HepG2 (cell line): ENCODE data around the gene DENND5B. TPM values are rescaled to one million over a fixed set of nuclear protein-coding genes. Genes with fewer than 3 reads are reported as not detected.

Experiments
- ATAC-seq: fragments of 200-7000 bp; cut with Tn5 transposase; 3 replicates; pipeline ENCODE4 v1.9.1; 2020; ENCODE audit warnings: mild to moderate bottlenecking, moderate library complexity
- BruUV-seq: library from RNA; stranded (reverse); fragments of 400-500 nt; replicated peaks from 2 replicates; lab custom pipeline; 2021; lab: Mats Ljungman, UMichigan
- CTCF ChIA-PET: fragments of 300-600 bp; formaldehyde crosslinking; extraction: SDS; loops from one replicate; lab custom pipeline; 2021; ENCODE audit warnings: low total read pairs, inconsistent platforms, low intra/inter-chr PET ratio; lab: Yijun Ruan, JAX
- POLR2A ChIA-PET: fragments of 350-600 bp; sonication (Branson Sonifier 250); formaldehyde crosslinking; loops from one replicate; lab custom pipeline; 2020; ENCODE audit warnings: antibody characterized with exemption, inconsistent platforms; lab: Yijun Ruan, JAX
- DNase-seq: peaks from one replicate; pipeline ENCODE4 v3.0.0-alpha.2; 2015; ENCODE audit warnings: low spot score
- FAIRE-seq: peaks from 3 replicates; lab custom pipeline; 2011; peaks lifted over from hg19 to GRCh38; lab: Jason Lieb, UNC
- H2AFZ ChIP-seq: one replicate; pipeline ENCODE4 v1.6.1; 2011; ENCODE audit warnings: low read length, inconsistent platforms
- H3K27ac ChIP-seq: fragments of 300-600 bp; 3 replicates; pipeline ENCODE4 v1.8.0; 2011; ENCODE audit warnings: mixed run types, mild to moderate bottlenecking, mixed read lengths, low read length, inconsistent platforms; ENCODE audit not compliant: insufficient read depth; ENCODE audit errors: extremely low read length
- H3K27me3 ChIP-seq, 2 experiments: fragments of 200-600 bp in 1 of 2; 2 replicates in 1 of 2; 3 replicates in 1 of 2; pipeline versions ENCODE4 v1.6.0 to v1.8.0; 2011; ENCODE audit warnings: low read length in 2 of 2, mild to moderate bottlenecking in 2 of 2, moderate library complexity in 2 of 2, inconsistent platforms in 1 of 2; ENCODE audit not compliant: insufficient read depth in 2 of 2, control insufficient read depth in 1 of 2
- H3K36me3 ChIP-seq, 2 experiments: fragments of 200-600 bp in 1 of 2; replicated peaks in 1 of 2; 2 replicates in 1 of 2; 3 replicates in 1 of 2; pipeline versions ENCODE4 v1.5.1 to v1.8.0; 2011; ENCODE audit warnings: low read length in 2 of 2, inconsistent platforms in 1 of 2; ENCODE audit not compliant: insufficient read depth in 2 of 2, control insufficient read depth in 1 of 2
- H3K4me1 ChIP-seq: 2 replicates; pipeline ENCODE4 v1.5.1; 2012; ENCODE audit warnings: low read length, inconsistent platforms; ENCODE audit not compliant: insufficient read depth
- H3K4me2 ChIP-seq: 2 replicates; pipeline ENCODE4 v1.6.0; 2011; ENCODE audit warnings: low read depth, low read length, inconsistent platforms
- H3K4me3 ChIP-seq, 3 experiments: fragments of 200-600 bp in 1 of 3; sonication (generic), shearing (Covaris generic) in 1 of 3; replicated peaks in 1 of 3; 2 replicates each; pipeline ENCODE4 v1.5.1; 2011 to 2016; ENCODE audit warnings: low read length in 3 of 3, inconsistent platforms in 2 of 3, low read depth in 2 of 3, mild to moderate bottlenecking in 2 of 3, control low read depth in 1 of 3, mixed read lengths in 1 of 3; ENCODE audit not compliant: insufficient read depth in 1 of 3
- H3K79me2 ChIP-seq: one replicate; pipeline ENCODE4 v1.6.1; 2011; ENCODE audit warnings: low read length, inconsistent platforms; ENCODE audit not compliant: insufficient read depth
- H3K9ac ChIP-seq: 2 replicates; pipeline ENCODE4 v1.6.0; 2011; ENCODE audit warnings: mild to moderate bottlenecking, low read depth, low read length, inconsistent platforms; ENCODE audit not compliant: insufficient read depth
- H3K9me3 ChIP-seq: 2 replicates; pipeline ENCODE4 v1.5.1; 2012; ENCODE audit warnings: mild to moderate bottlenecking, low read length
- H4K20me1 ChIP-seq: 2 replicates; pipeline ENCODE4 v1.6.0; 2011; ENCODE audit warnings: inconsistent platforms, mild to moderate bottlenecking, low read length, moderate library complexity; ENCODE audit not compliant: insufficient read depth
- AGO2 ChIP-seq: fragments of 200-400 bp; formaldehyde crosslinking; optimal IDR thresholded peaks from 2 replicates; pipeline ENCODE3; 2017; ENCODE audit warnings: mild to moderate bottlenecking, low read depth, low read length, moderate library complexity
- ATF7-NPFF ChIP-seq: sonication (generic); formaldehyde crosslinking; IDR thresholded peaks from 2 replicates; pipeline ENCODE4 v1.8.1; 2023; ENCODE audit warnings: mild to moderate bottlenecking, low read depth, missing genetic modification reagents, moderate library complexity
- CBX2 ChIP-seq, 2 experiments: fragments of 200-600 bp in 1 of 2; sonication (generic); formaldehyde crosslinking in 1 of 2; IDR thresholded peaks; 2 replicates each; pipeline versions ENCODE4 v1.7.0 to v1.8.1; 2018 to 2022; ENCODE audit warnings: low read depth in 2 of 2, low read length in 1 of 2, mild to moderate bottlenecking in 1 of 2, missing genetic modification reagents in 1 of 2
- HMGA1 ChIP-seq: sonication (generic); formaldehyde crosslinking; conservative IDR thresholded peaks from 2 replicates; pipeline ENCODE4 v1.4.0; 2020; ENCODE audit warnings: missing genetic modification reagents
- IKZF1 ChIP-seq: fragments of 450-650 bp; IDR thresholded peaks from 2 replicates; pipeline ENCODE4 v1.7.1; 2016
- IKZF4 ChIP-seq: sonication (generic); formaldehyde crosslinking; IDR thresholded peaks from 2 replicates; pipeline ENCODE4 v1.5.1; 2020; ENCODE audit warnings: borderline replicate concordance, mild to moderate bottlenecking, low read depth, missing genetic modification reagents; ENCODE audit errors: not compliant biosample characterization
- PHF21A ChIP-seq: sonication (generic); formaldehyde crosslinking; IDR thresholded peaks from 2 replicates; pipeline ENCODE4 v1.5.0; 2020; ENCODE audit warnings: mild to moderate bottlenecking, missing genetic modification reagents
- SALL2 ChIP-seq: sonication (generic); formaldehyde crosslinking; IDR thresholded peaks from 2 replicates; pipeline ENCODE4 v1.8.1; 2023; ENCODE audit warnings: mild to moderate bottlenecking, missing genetic modification reagents, inconsistent platforms
- SIN3A ChIP-seq: IDR thresholded peaks from 2 replicates; pipeline ENCODE4 v1.6.1; 2011; ENCODE audit warnings: low read depth, mild to moderate bottlenecking, control low read depth, low read length, borderline replicate concordance
- SMAD3 ChIP-seq: sonication (generic); formaldehyde crosslinking; IDR thresholded peaks from 2 replicates; pipeline ENCODE4 v1.4.0; 2020; ENCODE audit warnings: missing genetic modification reagents
- ZBTB33 ChIP-seq: sonication (generic); formaldehyde crosslinking; IDR thresholded peaks from 2 replicates; pipeline ENCODE4 v1.4.0; 2020; ENCODE audit warnings: missing genetic modification reagents
- ZGPAT ChIP-seq: IDR thresholded peaks from 2 replicates; pipeline ENCODE4 v1.6.1; 2016; ENCODE audit warnings: mild to moderate bottlenecking
- ZNF263 ChIP-seq: sonication (generic); formaldehyde crosslinking; IDR thresholded peaks from 2 replicates; pipeline ENCODE4 v1.4.0; 2020; ENCODE audit warnings: missing genetic modification reagents
- WGBS: methylation state at CpG from one replicate; pipeline ENCODE4 v1.1.6; 2017; ENCODE audit warnings: low lambda C conversion rate; 5-methylcytosine and 5-hydroxymethylcytosine counted together
- in situ Hi-C: cut with HindIII; loops from 2 replicates; pipeline ENCODE4 v1.10.0; 2017; ENCODE audit warnings: low pct_unique_long_range_greater_than_20kb; ENCODE audit not compliant: extremely low pct_ligation_motif_present
- intact Hi-C: fragments of 100-400 bp; cut with micrococcal nuclease; formaldehyde crosslinking; loops from one replicate; pipeline ENCODE4 v1.10.0; 2022; ENCODE audit not compliant: unreplicated experiment
- polyA plus RNA-seq, 8 experiments: library from polyadenylated mRNA; depleted of rRNA in 3 of 8; stranded (reverse) in 7 of 8; unstranded in 1 of 8; fragments of >200 nt; fragmentation: Illumina TruSeq in 4 of 8; extraction: Trizol in 4 of 8; gene quantifications; 2 replicates each; pipeline versions ENCODE4 v1.2.1 to v1.2.3, GENCODE V29; 2011 to 2016; ENCODE audit warnings: low read depth in 4 of 8, missing spikeins in 1 of 8, mixed read lengths in 1 of 8; ENCODE audit not compliant: insufficient read depth in 1 of 8
- total RNA-seq, 5 experiments: library from RNA; depleted of rRNA; stranded (reverse); fragments of >200 nt; fragmentation: Illumina TruSeq; extraction: Trizol; gene quantifications; 2 replicates each; pipeline ENCODE4 v1.2.3, GENCODE V29; 2016; ENCODE audit warnings: low read depth in 1 of 5

The DENND5B gene
- total and polyA plus RNA-seq, 2 of the 13 experiments (the other 11 are each of a cell fraction or from before 2014, with no cell fraction given) = 14.7 to 18.7 TPM

GRCh38 chr12:31524791-31525495 lies 66.0 kb downstream of the DENND5B start:
- WGBS = 97% methylated on average over 1 of the region's 1 CpG
- no peak for TF ChIP-seq HMGA1
- no peak for TF ChIP-seq SMAD3 (CRISPR knock-in tag)
- no peak for TF ChIP-seq PHF21A
- no peak for TF ChIP-seq SALL2
- TF ChIP-seq CBX2 (IDR thresholded peaks at IDR 0.05; ENCODE audit: low read depth, low read length) = no peak
- no peak for TF ChIP-seq CBX2 (CRISPR knock-in tag; IDR thresholded peaks at IDR 0.05; ENCODE audit: low read depth)
- no peak for TF ChIP-seq ZGPAT
- in situ Hi-C loops (loop anchor here (25.0 kb wide), 1 partner anchor 113 kb away; no protein-coding TSS in a partner anchor), intact Hi-C loops (no loop called here)
- ATAC-seq (no peak), FAIRE-seq (no peak), DNase-seq (no peak)
- CTCF ChIA-PET = no interaction called here
- Histone ChIP-seq H3K27ac (no peak overlapping the region), H3K4me2 (no peak overlapping the region), H3K27me3 (no peaks in the 10 kb centered on the region), H3K9ac (no peak overlapping the region), H3K36me3 (no peaks in the 10 kb centered on the region), H2AFZ (no peak overlapping the region), H4K20me1 (peaks cover 7% of the 10 kb centered on the region; the same call in 1 of the 2 replicates), H3K79me2 (peaks cover 47% of the 10 kb centered on the region), H3K4me1 (peaks cover 27% of the 10 kb centered on the region), H3K9me3 (no peaks in the 10 kb centered on the region), H3K4me3 (no peak overlapping the region)
- BruUV-seq = no TSS peak
- POLR2A ChIA-PET = no interaction called here

GRCh38 chr12:31523306-31523705 lies 67.6 kb downstream of the DENND5B start:
- no peak for ATAC-seq
- POLR2A ChIA-PET = interaction anchor here (0.7 kb wide), 1 partner anchor 31 kb away, joined by 3 read pairs; no protein-coding TSS in a partner anchor
- no TSS peak for BruUV-seq
- no peak for FAIRE-seq
- WGBS = 96% methylated on average over 2 of the region's 2 CpGs
- no peak for DNase-seq
- H3K27me3 ChIP-seq = no peaks in the 10 kb centered on the region
- in situ Hi-C loops (loop anchor here (25.0 kb wide), 1 partner anchor 111 kb away; no protein-coding TSS in a partner anchor), intact Hi-C loops (no loop called here)
- H3K4me1 ChIP-seq = peaks cover 42% of the 10 kb centered on the region
- H3K9ac ChIP-seq = no peak overlapping the region
- no peak overlapping the region for H2AFZ ChIP-seq
- no peak overlapping the region for H3K4me3 ChIP-seq
- H4K20me1 ChIP-seq = peaks cover 7% of the 10 kb centered on the region; the same call in 1 of the 2 replicates
- no peaks in the 10 kb centered on the region for H3K36me3 ChIP-seq
- peaks cover 53% of the 10 kb centered on the region for H3K79me2 ChIP-seq
- no peak overlapping the region for H3K27ac ChIP-seq
- CTCF ChIA-PET = no interaction called here
- H3K4me2 ChIP-seq = no peak overlapping the region
- H3K9me3 ChIP-seq = no peaks in the 10 kb centered on the region
- TF ChIP-seq IKZF4 (CRISPR knock-in tag) (no peak), ZBTB33 (no peak), AGO2 (no peak), ZNF263 (CRISPR knock-in tag) (no peak), SIN3A (no peak), ATF7-NPFF (no peak), IKZF1 (no peak)
